HUES48 (cell line): ENCODE measurements around the gene ERVMER34-1.

Source experiments
- H3K27ac ChIP-seq: one replicate; pipeline ENCODE4 v1.7.0; 2013; ENCODE audit warnings: low read depth, low read length, inconsistent platforms
- H3K27me3 ChIP-seq: 2 replicates; pipeline ENCODE4 v1.6.1; 2013; ENCODE audit warnings: mild to moderate bottlenecking, low read length; ENCODE audit not compliant: control insufficient read depth, insufficient read depth
- H3K36me3 ChIP-seq: 2 replicates; pipeline ENCODE4 v1.6.1; 2013; ENCODE audit warnings: low read length; ENCODE audit not compliant: control insufficient read depth, insufficient read depth
- H3K4me1 ChIP-seq: 2 replicates; pipeline ENCODE4 v1.6.1; 2013; ENCODE audit warnings: mild to moderate bottlenecking, low read length; ENCODE audit not compliant: control insufficient read depth, insufficient read depth
- H3K4me3 ChIP-seq: 2 replicates; pipeline ENCODE4 v1.5.1; 2013; ENCODE audit warnings: mild to moderate bottlenecking, low read depth, low read length
- H3K9ac ChIP-seq: 2 replicates; pipeline ENCODE4 v1.6.1; 2013; ENCODE audit warnings: mild to moderate bottlenecking, low read depth, low read length, moderate library complexity
- H3K9me3 ChIP-seq: 2 replicates; pipeline ENCODE4 v1.6.1; 2013; ENCODE audit warnings: low read length; ENCODE audit not compliant: control insufficient read depth, insufficient read depth

The ERVMER34-1 gene, protein sequence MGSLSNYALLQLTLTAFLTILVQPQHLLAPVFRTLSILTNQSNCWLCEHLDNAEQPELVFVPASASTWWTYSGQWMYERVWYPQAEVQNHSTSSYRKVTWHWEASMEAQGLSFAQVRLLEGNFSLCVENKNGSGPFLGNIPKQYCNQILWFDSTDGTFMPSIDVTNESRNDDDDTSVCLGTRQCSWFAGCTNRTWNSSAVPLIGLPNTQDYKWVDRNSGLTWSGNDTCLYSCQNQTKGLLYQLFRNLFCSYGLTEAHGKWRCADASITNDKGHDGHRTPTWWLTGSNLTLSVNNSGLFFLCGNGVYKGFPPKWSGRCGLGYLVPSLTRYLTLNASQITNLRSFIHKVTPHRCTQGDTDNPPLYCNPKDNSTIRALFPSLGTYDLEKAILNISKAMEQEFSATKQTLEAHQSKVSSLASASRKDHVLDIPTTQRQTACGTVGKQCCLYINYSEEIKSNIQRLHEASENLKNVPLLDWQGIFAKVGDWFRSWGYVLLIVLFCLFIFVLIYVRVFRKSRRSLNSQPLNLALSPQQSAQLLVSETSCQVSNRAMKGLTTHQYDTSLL

GRCh38 chr4:52750819-52751486, at the start of gene ERVMER34-1:
TSS of gene ERVMER34-1 (minus strand) at chr4:52751425. CDS start at chr4:52745520, 5,905 bp downstream.
- H3K4me3 ChIP-seq: peak within 1 kb of the TSS; percentile 50
- H3K36me3 ChIP-seq: peaks cover 14% of the 10 kb centered on the region; the same call in 1 of the 2 replicates
- H3K27ac ChIP-seq: no peak within 1 kb of the TSS
- H3K9me3 ChIP-seq: no peaks in the 10 kb centered on the region
- peak within 1 kb of the TSS; percentile 26; the same call in 1 of the 2 replicates for H3K9ac ChIP-seq
- H3K4me1 ChIP-seq: no peaks in the 10 kb centered on the region
- peaks cover 26% of the 10 kb centered on the region for H3K27me3 ChIP-seq

GRCh38 chr4:52799813-52800212, 48.6 kb upstream of the ERVMER34-1 start:
- no peaks in the 10 kb centered on the region for H3K36me3 ChIP-seq
- H3K4me1 ChIP-seq: no peaks in the 10 kb centered on the region
- no peaks in the 10 kb centered on the region for H3K9me3 ChIP-seq
- H3K9ac ChIP-seq: no peak overlapping the region
- H3K27me3 ChIP-seq: no peaks in the 10 kb centered on the region
- no peak overlapping the region for H3K4me3 ChIP-seq
- no peak overlapping the region for H3K27ac ChIP-seq

- no peak overlapping the region for H3K9ac ChIP-seq
- no peaks in the 10 kb centered on the region for H3K27me3 ChIP-seq
- H3K4me3 ChIP-seq: no peak overlapping the region
- H3K27ac ChIP-seq: no peak overlapping the region
- H3K36me3 ChIP-seq: no peaks in the 10 kb centered on the region
- no peaks in the 10 kb centered on the region for H3K4me1 ChIP-seq
- H3K9me3 ChIP-seq: no peaks in the 10 kb centered on the region
These were observed 44.3 kb upstream of the ERVMER34-1 start for GRCh38 chr4:52795533-52795932.

DNA sequence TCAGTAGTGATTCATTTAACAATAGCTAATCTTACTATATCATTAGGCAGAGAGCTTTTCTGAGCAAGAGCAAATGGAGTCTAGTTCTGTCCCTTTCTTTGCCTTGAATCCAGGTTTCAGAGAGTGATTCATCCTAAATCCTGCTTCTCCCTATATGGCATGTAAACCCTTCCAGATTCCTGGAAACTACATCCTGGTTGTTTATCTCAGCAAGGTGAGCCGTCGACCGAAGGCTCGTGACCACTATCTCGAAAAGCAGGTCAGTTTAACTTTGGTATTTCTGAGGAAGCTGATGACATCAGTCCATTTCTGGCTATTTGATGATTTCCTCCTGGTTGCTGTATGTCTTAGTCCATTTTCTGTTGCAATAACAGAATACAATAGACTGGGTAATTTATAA, 40.7 kb upstream of the ERVMER34-1 start:
- Histone ChIP-seq H3K9me3 (no peaks in the 10 kb centered on the region), H3K4me3 (no peak overlapping the region), H3K27ac (no peak overlapping the region), H3K9ac (no peak overlapping the region), H3K27me3 (no peaks in the 10 kb centered on the region), H3K4me1 (no peaks in the 10 kb centered on the region), H3K36me3 (no peaks in the 10 kb centered on the region)

DNA sequence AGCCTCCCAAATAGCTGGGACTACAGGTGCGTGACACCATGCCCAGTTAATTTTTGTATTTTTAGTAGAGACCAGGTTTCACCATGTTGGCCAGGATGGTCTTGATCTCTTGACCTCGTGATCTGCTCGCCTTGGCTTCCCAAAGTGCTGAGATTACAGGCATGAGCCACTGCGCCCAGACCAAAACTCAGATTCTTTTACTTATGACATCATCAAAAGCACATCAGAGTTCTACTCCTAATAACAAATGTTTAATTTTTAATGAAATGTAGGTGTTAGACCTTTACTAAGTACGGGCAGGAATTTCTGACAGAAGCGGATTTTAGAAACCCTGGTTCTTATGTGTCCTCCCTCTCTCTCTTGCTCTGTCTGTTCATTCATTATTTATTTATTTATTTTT, 38.5 kb upstream of the ERVMER34-1 start:
- H3K27ac ChIP-seq: no peak overlapping the region
- no peak overlapping the region for H3K4me3 ChIP-seq
- no peaks in the 10 kb centered on the region for H3K27me3 ChIP-seq
- no peaks in the 10 kb centered on the region for H3K36me3 ChIP-seq
- no peak overlapping the region for H3K9ac ChIP-seq
- no peaks in the 10 kb centered on the region for H3K9me3 ChIP-seq
- H3K4me1 ChIP-seq: no peaks in the 10 kb centered on the region

- Histone ChIP-seq H3K9ac (no peak overlapping the region), H3K27ac (no peak overlapping the region), H3K36me3 (no peaks in the 10 kb centered on the region), H3K4me3 (no peak overlapping the region), H3K9me3 (no peaks in the 10 kb centered on the region), H3K27me3 (no peaks in the 10 kb centered on the region), H3K4me1 (no peaks in the 10 kb centered on the region)
These were observed 37.6 kb upstream of the ERVMER34-1 start for GRCh38 chr4:52788806-52789205.

GRCh38 chr4:52783069-52783468, 31.8 kb upstream of the ERVMER34-1 start:
- Histone ChIP-seq H3K9me3 (no peaks in the 10 kb centered on the region), H3K27me3 (no peaks in the 10 kb centered on the region), H3K36me3 (no peaks in the 10 kb centered on the region), H3K4me1 (no peaks in the 10 kb centered on the region), H3K9ac (no peak overlapping the region), H3K4me3 (no peak overlapping the region), H3K27ac (no peak overlapping the region)

DNA sequence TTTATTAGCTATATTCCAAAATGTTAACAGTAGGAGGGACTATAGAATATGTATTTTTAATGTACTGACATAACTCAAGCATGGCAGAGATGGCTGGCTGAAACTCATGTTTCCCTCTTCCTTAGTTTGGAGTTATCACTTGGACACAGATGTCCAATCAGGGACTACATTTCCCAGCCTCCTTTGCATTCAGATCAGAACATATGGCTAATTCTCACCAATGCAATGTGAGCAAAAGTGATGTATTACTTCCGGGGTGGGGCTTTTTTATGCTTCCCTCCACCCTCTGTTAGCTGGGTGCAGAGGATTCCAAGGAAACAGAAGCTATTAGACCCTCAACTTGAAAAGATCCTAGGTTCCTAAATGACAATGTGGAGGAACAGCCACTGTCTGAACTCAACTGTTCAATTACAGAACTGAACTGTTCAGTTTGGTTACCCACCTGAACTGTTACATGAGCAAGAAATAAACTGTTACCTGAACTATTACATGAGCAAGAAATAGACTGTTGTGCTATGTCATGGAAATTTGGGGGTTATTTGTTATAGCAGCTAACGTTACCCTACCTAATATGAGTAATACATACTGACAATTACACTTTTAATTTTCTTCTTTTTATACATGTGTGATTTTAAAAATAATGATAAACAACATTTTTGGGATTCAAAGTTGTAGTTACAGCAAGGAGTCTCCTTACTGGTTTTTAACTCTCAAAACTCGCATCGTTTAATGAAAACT, 29.6 kb upstream of the ERVMER34-1 start:
- Histone ChIP-seq H3K4me1 (no peaks in the 10 kb centered on the region), H3K9me3 (no peaks in the 10 kb centered on the region), H3K4me3 (no peak overlapping the region), H3K36me3 (no peaks in the 10 kb centered on the region), H3K9ac (no peak overlapping the region), H3K27ac (no peak overlapping the region), H3K27me3 (no peaks in the 10 kb centered on the region)

DNA sequence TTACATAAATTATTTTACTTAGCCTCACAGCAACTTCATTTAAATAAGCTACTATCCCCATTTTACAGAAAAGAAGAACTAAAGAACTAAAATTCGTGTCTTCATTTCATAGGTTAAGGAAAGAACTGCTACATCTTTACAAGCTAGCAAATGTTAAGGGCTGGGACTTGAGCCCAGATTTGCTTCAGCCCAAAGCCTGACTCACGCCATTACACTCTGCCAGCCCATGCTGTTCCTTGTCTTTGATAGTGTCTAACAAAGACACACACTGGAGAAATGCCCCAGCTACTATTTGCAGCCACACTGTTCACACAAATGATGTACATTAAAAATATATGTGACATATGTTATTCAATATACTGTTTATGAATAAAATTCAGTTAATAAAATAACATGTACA, 29.0 kb upstream of the ERVMER34-1 start:
- Histone ChIP-seq H3K9ac (no peak overlapping the region), H3K4me3 (no peak overlapping the region), H3K27me3 (no peaks in the 10 kb centered on the region), H3K27ac (no peak overlapping the region), H3K36me3 (no peaks in the 10 kb centered on the region), H3K4me1 (no peaks in the 10 kb centered on the region), H3K9me3 (no peaks in the 10 kb centered on the region)

DNA sequence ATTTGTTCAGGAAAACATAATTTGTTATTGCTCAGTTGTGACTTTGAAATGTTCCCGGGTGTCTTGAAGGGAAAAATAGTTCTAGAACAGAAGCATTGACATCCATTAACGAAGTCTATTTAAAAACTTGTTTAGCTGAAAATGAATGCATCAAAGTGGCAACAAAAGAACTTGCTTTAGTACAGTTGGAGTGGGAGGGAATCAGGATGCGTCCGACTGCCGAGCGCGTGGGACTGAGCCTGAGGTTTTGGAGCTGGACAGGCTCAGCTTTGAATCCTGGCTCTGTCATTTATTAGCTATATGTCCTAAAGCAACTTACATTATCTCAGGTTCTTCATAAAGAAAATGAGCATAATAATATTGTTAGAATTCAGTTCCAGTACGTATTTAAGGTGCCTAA, 9.0 kb upstream of the ERVMER34-1 start:
- Histone ChIP-seq H3K27me3 (no peaks in the 10 kb centered on the region), H3K4me1 (no peaks in the 10 kb centered on the region), H3K9me3 (no peaks in the 10 kb centered on the region), H3K9ac (no peak overlapping the region), H3K4me3 (no peak overlapping the region), H3K36me3 (no peaks in the 10 kb centered on the region), H3K27ac (no peak overlapping the region)
